ENCODE measurements around the gene AFAP1. TPM values are rescaled to one million over a fixed set of nuclear protein-coding genes. Genes with fewer than 3 reads are reported as not detected.

The AFAP1 gene
- total RNA-seq, 4 donors from 2014 or later: 14.8 to 28.3 (median 19.4) TPM

DNA sequence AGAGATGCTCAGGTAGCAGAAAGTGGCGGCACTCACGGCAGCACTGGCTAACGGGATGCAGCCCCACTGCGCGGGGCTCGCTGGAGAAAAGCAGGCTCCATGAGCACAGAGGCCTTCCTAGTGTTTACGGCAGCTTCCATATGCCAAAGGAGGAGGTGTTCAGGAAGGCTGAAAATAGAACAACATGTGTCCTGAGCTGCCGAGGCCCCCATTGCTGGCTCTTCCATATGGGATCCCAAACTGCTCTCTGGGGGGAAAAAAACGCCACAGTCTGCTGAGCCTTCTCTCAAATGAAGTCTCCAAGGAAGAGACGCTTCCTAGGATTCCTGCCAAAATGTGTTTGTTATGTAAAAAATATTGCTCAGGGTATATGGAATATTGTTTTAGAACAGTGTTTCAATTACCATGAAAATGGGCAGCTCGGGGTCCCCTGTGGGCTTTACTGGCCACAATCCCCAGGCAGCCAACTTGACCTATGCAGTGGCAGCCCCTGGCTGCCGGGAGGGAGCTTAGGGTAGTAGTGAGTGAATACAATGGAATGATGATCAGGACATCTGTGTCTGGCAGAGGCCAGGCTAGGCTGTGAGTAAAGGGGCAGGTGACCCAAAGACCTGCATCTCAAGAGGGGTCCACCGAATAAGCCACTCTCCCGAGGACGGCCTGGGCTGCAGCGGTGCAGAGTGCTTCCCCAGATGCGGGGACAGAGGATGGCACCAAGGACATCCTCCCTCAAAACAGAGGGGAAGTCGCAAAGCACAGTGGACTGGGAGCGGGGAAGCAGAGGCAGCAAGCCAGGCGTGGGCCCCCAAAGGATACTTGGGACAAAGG, 170.1 kb downstream of the AFAP1 start:
- TF ChIP-seq, protein P1, sequence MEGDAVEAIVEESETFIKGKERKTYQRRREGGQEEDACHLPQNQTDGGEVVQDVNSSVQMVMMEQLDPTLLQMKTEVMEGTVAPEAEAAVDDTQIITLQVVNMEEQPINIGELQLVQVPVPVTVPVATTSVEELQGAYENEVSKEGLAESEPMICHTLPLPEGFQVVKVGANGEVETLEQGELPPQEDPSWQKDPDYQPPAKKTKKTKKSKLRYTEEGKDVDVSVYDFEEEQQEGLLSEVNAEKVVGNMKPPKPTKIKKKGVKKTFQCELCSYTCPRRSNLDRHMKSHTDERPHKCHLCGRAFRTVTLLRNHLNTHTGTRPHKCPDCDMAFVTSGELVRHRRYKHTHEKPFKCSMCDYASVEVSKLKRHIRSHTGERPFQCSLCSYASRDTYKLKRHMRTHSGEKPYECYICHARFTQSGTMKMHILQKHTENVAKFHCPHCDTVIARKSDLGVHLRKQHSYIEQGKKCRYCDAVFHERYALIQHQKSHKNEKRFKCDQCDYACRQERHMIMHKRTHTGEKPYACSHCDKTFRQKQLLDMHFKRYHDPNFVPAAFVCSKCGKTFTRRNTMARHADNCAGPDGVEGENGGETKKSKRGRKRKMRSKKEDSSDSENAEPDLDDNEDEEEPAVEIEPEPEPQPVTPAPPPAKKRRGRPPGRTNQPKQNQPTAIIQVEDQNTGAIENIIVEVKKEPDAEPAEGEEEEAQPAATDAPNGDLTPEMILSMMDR (IDR thresholded peaks at IDR 0.05; ENCODE audit: low read depth): no peak

GRCh38 chr4:7768736-7769135, 170.9 kb downstream of the AFAP1 start:
- TF ChIP-seq, protein P1 (IDR thresholded peaks at IDR 0.05; ENCODE audit: low read depth): no peak

DNA sequence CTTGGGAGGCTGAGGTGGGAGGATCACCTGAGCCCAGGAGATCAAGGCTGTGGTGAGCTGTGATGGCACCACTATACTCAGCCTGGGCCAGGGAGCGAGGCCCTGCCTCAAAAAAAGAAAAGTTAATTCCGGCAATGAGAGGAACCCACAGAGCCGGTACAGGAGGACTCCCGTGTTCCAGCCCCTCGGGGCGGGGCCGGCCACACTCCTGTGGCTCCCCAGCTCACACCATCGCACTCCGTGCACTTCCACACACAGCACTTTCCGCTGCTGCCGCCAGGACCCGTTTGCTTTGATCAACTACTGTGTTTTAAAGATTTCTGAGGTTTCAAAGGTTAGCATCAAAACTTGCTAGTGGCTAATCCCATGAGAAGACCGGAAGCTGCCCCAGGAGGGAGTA, 171.7 kb downstream of the AFAP1 start:
- TF ChIP-seq, protein P1 (IDR thresholded peaks at IDR 0.05; ENCODE audit: low read depth): no peak

- TF ChIP-seq, protein P1 (IDR thresholded peaks at IDR 0.05; ENCODE audit: low read depth): no peak
Observed at GRCh38 chr4:7767526-7767925, 172.1 kb downstream of the AFAP1 start.

- TF ChIP-seq, protein P1 (IDR thresholded peaks at IDR 0.05; ENCODE audit: low read depth): no peak
Observed at GRCh38 chr4:7766661-7767345, 172.9 kb downstream of the AFAP1 start.

GRCh38 chr4:7766086-7766485, 173.6 kb downstream of the AFAP1 start:
- TF ChIP-seq, protein P1 (IDR thresholded peaks at IDR 0.05; ENCODE audit: low read depth): no peak

DNA sequence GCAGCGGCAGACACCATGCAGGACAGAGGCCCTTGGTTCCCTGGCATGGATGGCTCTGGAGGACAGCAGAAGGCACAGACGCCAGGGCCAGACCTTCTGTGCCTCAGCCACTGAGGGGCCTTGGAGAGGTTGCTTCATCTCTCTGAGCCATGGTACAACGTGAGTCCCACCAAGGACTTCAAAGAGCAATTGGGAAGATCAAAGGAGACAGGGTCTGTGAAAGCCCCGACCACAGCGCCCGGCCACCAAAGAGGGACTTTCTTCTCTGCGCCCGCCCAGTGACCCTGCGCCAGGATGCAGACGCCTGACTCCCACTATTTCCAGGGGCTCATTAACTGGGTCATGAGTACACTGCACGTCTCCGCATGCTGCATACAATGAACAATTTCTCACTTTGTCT, 174.0 kb downstream of the AFAP1 start:
- TF ChIP-seq, protein P1 (IDR thresholded peaks at IDR 0.05; ENCODE audit: low read depth): no peak
